Measurements from ENCODE around the gene CCDC86.

The CCDC86 gene

GRCh38 chr11:60870733-60871377 lies 28.9 kb downstream of the CCDC86 start:
- Histone ChIP-seq H3K27ac (ENCODE audit: insufficient read depth in 1 of 2, low read depth in 1 of 2, low read length in 2 of 2, poor library complexity in 1 of 2, severe bottlenecking in 2 of 2) (no peak overlapping the region), H3K9me3 (ENCODE audit: control extremely low read depth in 1 of 5, control insufficient read depth in 4 of 5, insufficient read depth in 2 of 5, low read depth in 1 of 5, low read length in 4 of 5) (no peaks in the 10 kb centered on the region), H3K27me3 (replicated peaks in 2 of 5; ENCODE audit: control insufficient read depth in 4 of 5, insufficient read depth in 5 of 5, low read length in 4 of 5) (no peaks in the 10 kb centered on the region), H3K4me1 (ENCODE audit: control extremely low read depth in 1 of 4, control insufficient read depth in 4 of 4, insufficient read depth in 4 of 4, low read length in 3 of 4) (peaks cover 1 to 21% (median 14%) of the 10 kb centered on the region in 4 experiments), H3K36me3 (ENCODE audit: control insufficient read depth in 4 of 4, insufficient read depth in 4 of 4, low read length in 3 of 4) (peaks cover 0 to 8% (median 2%) of the 10 kb centered on the region in 4 experiments), H3K4me3 (ENCODE audit: control insufficient read depth in 1 of 7, extremely low read depth in 1 of 7, insufficient read depth in 4 of 7, low read depth in 2 of 7, low read length in 6 of 7) (no peak overlapping the region)
- DNase-seq, result no peak
- WGBS (ENCODE audit: insufficient coverage), result 80% methylated on average over 11 of the region's 13 CpGs
- POLR2A ChIA-PET, result interaction anchor here (0.9 kb wide), 1 partner anchor 17 kb away, joined by 3 read pairs; no protein-coding TSS in a partner anchor
- CTCF ChIA-PET, result interaction anchor here (1.3 to 15.9 kb wide), 8 partner anchors 10 to 96 kb away, joined by 3 to 128 read pairs (median 9); no protein-coding TSS in a partner anchor

GRCh38 chr11:60871378-60872061 lies 29.6 kb downstream of the CCDC86 start:
- H3K9me3 ChIP-seq (ENCODE audit: control extremely low read depth in 1 of 5, control insufficient read depth in 4 of 5, insufficient read depth in 2 of 5, low read depth in 1 of 5, low read length in 4 of 5), result no peaks in the 10 kb centered on the region
- CTCF ChIA-PET, result interaction anchor here (0.9 to 15.9 kb wide), 7 partner anchors 16 to 96 kb away, joined by 3 to 128 read pairs (median 8); no protein-coding TSS in a partner anchor
- POLR2A ChIA-PET, result no interaction called here
- H3K4me1 ChIP-seq (ENCODE audit: control extremely low read depth in 1 of 4, control insufficient read depth in 4 of 4, insufficient read depth in 4 of 4, low read length in 3 of 4), result peaks cover 1 to 21% (median 14%) of the 10 kb centered on the region in 4 experiments
- H3K27ac ChIP-seq (ENCODE audit: insufficient read depth in 1 of 2, low read depth in 1 of 2, low read length in 2 of 2, poor library complexity in 1 of 2, severe bottlenecking in 2 of 2), result no peak overlapping the region
- no peaks in the 10 kb centered on the region for H3K27me3 ChIP-seq (replicated peaks in 2 of 5; ENCODE audit: control insufficient read depth in 4 of 5, insufficient read depth in 5 of 5, low read length in 4 of 5)
- WGBS (ENCODE audit: insufficient coverage), result 77% methylated on average over 6 of the region's 7 CpGs
- DNase-seq, result peak in 2 of 3 donors; percentile 66 to 72
- peaks cover 0 to 8% (median 2%) of the 10 kb centered on the region in 4 experiments for H3K36me3 ChIP-seq (ENCODE audit: control insufficient read depth in 4 of 4, insufficient read depth in 4 of 4, low read length in 3 of 4)
- no peak overlapping the region for H3K4me3 ChIP-seq (ENCODE audit: control insufficient read depth in 1 of 7, extremely low read depth in 1 of 7, insufficient read depth in 4 of 7, low read depth in 2 of 7, low read length in 6 of 7)

DNA sequence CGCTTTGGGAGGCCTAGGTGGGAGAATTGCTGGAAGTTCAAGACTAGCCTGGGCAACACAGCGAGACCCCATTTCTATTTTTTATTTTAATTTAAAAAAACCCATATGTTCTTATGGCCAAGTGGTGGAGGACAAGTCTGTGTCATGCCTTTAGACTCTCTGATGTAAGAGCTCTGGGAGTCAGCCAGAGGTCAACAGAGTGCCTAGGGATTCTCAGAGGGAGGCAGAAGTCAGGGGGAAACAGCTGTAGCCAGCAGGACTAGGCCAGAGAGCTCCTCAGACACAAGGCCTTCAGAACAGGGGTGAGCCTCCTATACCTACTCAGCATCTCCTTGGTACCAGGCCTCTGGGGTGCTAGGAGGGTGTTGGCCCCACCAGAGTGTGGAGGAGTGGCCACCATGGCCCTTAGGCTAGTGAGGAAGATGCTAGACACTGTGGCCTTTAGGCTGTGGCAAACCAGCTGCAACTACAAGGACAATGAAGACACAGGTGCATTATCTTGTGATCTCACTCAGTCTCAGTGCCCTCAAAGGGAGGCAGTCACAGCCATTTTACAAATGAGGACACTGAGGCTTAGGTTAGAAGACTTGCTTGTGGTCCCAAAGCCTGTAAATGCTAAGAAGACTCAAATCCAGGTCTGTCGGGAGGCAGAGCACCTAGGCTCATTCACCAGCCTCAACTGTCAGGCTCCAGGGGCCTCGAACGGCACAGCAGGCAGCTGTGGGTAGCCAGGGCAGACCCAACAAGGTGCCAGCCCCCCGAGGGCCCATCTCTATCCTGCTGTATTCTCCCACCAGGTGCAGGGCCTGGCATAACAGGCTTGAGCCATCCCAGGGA lies 30.4 kb downstream of the CCDC86 start:
- no peak for DNase-seq
- H3K9me3 ChIP-seq (ENCODE audit: control extremely low read depth in 1 of 5, control insufficient read depth in 4 of 5, insufficient read depth in 2 of 5, low read depth in 1 of 5, low read length in 4 of 5), result no peaks in the 10 kb centered on the region
- POLR2A ChIA-PET, result no interaction called here
- H3K4me3 ChIP-seq (ENCODE audit: control insufficient read depth in 1 of 7, extremely low read depth in 1 of 7, insufficient read depth in 4 of 7, low read depth in 2 of 7, low read length in 6 of 7), result no peak overlapping the region
- H3K27ac ChIP-seq (ENCODE audit: insufficient read depth in 1 of 2, low read depth in 1 of 2, low read length in 2 of 2, poor library complexity in 1 of 2, severe bottlenecking in 2 of 2), result no peak overlapping the region
- H3K27me3 ChIP-seq (replicated peaks in 2 of 5; ENCODE audit: control insufficient read depth in 4 of 5, insufficient read depth in 5 of 5, low read length in 4 of 5), result no peaks in the 10 kb centered on the region
- peaks cover 0 to 8% (median 2%) of the 10 kb centered on the region in 4 experiments for H3K36me3 ChIP-seq (ENCODE audit: control insufficient read depth in 4 of 4, insufficient read depth in 4 of 4, low read length in 3 of 4)
- peaks cover 1 to 21% (median 14%) of the 10 kb centered on the region in 4 experiments for H3K4me1 ChIP-seq (ENCODE audit: control extremely low read depth in 1 of 4, control insufficient read depth in 4 of 4, insufficient read depth in 4 of 4, low read length in 3 of 4)
- CTCF ChIA-PET, result interaction anchor here (0.9 to 15.9 kb wide), 7 partner anchors 15 to 37 kb away, joined by 3 to 128 read pairs (median 8); no protein-coding TSS in a partner anchor
- 98% methylated on average over 4 of the region's 6 CpGs for WGBS (ENCODE audit: insufficient coverage)

DNA sequence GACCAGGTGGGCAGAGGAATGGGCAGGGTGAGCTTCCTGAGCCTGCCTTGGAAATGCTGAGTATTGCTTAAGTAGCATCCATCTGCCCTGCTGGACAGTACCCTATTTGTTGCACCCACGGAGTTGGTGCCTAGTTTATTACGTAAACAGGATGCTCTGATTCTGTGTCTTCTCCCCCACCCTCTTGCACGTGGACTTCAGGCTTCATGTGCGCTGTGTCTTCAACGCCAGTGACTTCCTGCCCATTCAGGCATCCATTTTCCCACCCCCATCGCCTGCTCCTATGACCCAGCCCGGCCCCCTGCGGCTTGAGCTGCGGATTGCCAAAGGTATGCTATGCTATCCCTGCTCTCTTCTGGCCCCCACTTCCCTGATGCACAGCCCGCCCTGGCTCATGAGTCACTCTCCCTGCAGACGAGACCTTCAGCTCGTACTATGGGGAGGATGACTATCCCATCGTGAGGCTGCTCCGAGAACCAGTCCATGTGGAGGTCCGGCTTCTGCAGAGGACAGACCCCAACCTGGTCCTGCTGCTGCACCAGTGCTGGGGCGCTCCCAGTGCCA lies 31.1 kb downstream of the CCDC86 start:
- 88% methylated on average over 16 of the region's 16 CpGs for WGBS (ENCODE audit: insufficient coverage)
- Histone ChIP-seq H3K9me3 (ENCODE audit: control extremely low read depth in 1 of 5, control insufficient read depth in 4 of 5, insufficient read depth in 2 of 5, low read depth in 1 of 5, low read length in 4 of 5) (no peaks in the 10 kb centered on the region), H3K4me1 (ENCODE audit: control extremely low read depth in 1 of 4, control insufficient read depth in 4 of 4, insufficient read depth in 4 of 4, low read length in 3 of 4) (peaks cover 1 to 21% (median 14%) of the 10 kb centered on the region in 4 experiments), H3K4me3 (ENCODE audit: control insufficient read depth in 1 of 7, extremely low read depth in 1 of 7, insufficient read depth in 4 of 7, low read depth in 2 of 7, low read length in 6 of 7) (no peak overlapping the region), H3K27ac (ENCODE audit: insufficient read depth in 1 of 2, low read depth in 1 of 2, low read length in 2 of 2, poor library complexity in 1 of 2, severe bottlenecking in 2 of 2) (no peak overlapping the region), H3K27me3 (replicated peaks in 2 of 5; ENCODE audit: control insufficient read depth in 4 of 5, insufficient read depth in 5 of 5, low read length in 4 of 5) (no peaks in the 10 kb centered on the region), H3K36me3 (ENCODE audit: control insufficient read depth in 4 of 4, insufficient read depth in 4 of 4, low read length in 3 of 4) (peaks cover 0 to 8% (median 2%) of the 10 kb centered on the region in 4 experiments)
- POLR2A ChIA-PET, result no interaction called here
- CTCF ChIA-PET, result interaction anchor here (1.0 to 15.9 kb wide), 3 partner anchors 24 to 97 kb away, joined by 3 to 128 read pairs (median 3); no protein-coding TSS in a partner anchor
- no peak for DNase-seq

DNA sequence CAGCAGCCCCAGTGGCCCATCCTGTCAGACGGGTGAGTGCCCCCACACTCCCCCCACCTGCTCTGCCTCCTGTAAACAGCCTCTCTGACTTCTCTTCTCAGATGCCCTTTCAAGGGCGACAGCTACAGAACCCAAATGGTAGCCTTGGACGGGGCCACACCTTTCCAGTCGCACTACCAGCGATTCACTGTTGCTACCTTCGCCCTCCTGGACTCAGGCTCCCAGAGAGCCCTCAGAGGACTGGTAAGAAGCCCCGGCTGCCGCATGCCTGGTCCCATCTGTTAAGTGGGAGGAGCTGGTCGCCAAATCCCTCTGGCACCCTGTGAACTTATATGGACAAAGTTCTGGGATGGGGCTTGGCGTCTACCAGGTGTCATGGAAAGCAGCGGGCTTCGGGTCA lies 31.6 kb downstream of the CCDC86 start:
- 95% methylated on average over 12 of the region's 12 CpGs for WGBS (ENCODE audit: insufficient coverage)

DNA sequence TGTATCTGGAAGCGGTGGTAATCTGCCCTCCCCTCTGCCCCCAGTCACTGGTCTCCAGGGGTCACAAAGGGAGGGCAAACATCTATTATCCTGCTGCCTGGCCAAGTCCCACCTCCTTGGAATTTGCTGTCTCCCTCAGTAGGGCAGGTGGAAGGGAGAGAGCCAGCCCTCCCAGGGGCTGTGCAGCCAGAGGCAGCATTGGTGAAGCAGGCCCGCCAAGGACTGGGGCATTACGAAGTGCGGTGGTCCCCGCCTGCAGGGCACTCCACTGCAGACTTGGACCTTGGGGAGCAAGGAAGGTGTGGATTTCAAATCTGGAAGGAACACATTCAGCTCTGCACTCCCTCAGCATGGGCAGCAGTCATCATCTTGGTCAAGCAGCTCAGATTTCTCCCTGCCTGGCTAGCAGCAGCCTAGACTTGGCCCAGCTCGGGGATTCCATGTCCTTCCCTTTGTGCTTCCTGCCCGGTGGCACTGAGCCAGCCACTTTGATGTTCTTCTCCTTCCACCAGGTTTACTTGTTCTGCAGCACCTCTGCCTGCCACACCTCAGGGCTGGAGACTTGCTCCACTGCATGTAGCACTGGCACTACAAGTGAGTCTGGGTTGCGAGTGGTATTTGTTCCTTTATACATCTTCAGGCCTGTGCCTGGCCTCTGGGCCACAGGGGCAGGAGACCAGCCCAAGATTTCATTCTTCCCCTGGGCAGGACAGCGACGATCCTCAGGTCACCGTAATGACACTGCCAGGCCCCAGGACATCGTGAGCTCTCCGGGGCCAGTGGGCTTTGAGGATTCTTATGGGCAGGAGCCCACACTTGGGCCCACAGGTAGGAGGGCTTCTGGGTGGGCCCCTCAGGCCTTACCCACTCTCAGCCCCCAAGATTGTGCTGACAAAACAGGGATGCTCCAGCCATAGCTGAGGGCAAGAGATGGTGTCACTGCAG lies 32.8 kb downstream of the CCDC86 start:
- H3K9me3 ChIP-seq (ENCODE audit: control extremely low read depth in 1 of 5, control insufficient read depth in 4 of 5, insufficient read depth in 2 of 5, low read depth in 1 of 5, low read length in 4 of 5), result no peaks in the 10 kb centered on the region
- H3K27ac ChIP-seq (ENCODE audit: insufficient read depth in 1 of 2, low read depth in 1 of 2, low read length in 2 of 2, poor library complexity in 1 of 2, severe bottlenecking in 2 of 2), result no peak overlapping the region
- 98% methylated on average over 13 of the region's 13 CpGs for WGBS (ENCODE audit: insufficient coverage)
- H3K36me3 ChIP-seq (ENCODE audit: control insufficient read depth in 4 of 4, insufficient read depth in 4 of 4, low read length in 3 of 4), result peaks cover 0 to 8% (median 2%) of the 10 kb centered on the region in 4 experiments
- ChIA-PET CTCF (interaction anchor here (0.7 to 15.9 kb wide), 5 partner anchors 11 to 73 kb away, joined by 3 to 128 read pairs (median 3); no protein-coding TSS in a partner anchor), POLR2A (interaction anchor here (1.2 kb wide), 1 partner anchor 8 kb away, joined by 3 read pairs; no protein-coding TSS in a partner anchor)
- no peak overlapping the region for H3K4me3 ChIP-seq (ENCODE audit: control insufficient read depth in 1 of 7, extremely low read depth in 1 of 7, insufficient read depth in 4 of 7, low read depth in 2 of 7, low read length in 6 of 7)
- peaks cover 1 to 16% (median 14%) of the 10 kb centered on the region in 4 experiments for H3K4me1 ChIP-seq (ENCODE audit: control extremely low read depth in 1 of 4, control insufficient read depth in 4 of 4, insufficient read depth in 4 of 4, low read length in 3 of 4)
- H3K27me3 ChIP-seq (replicated peaks in 2 of 5; ENCODE audit: control insufficient read depth in 4 of 5, insufficient read depth in 5 of 5, low read length in 4 of 5), result no peaks in the 10 kb centered on the region
- DNase-seq, result no peak

More for the DNA sequence above, 31.6 kb downstream of the CCDC86 start:
- CTCF ChIA-PET, result interaction anchor here (1.0 to 15.9 kb wide), 3 partner anchors 10 to 98 kb away, joined by 3 to 128 read pairs (median 4); no protein-coding TSS in a partner anchor
- H3K36me3 ChIP-seq (ENCODE audit: control insufficient read depth in 4 of 4, insufficient read depth in 4 of 4, low read length in 3 of 4), result peaks cover 0 to 8% (median 2%) of the 10 kb centered on the region in 4 experiments
- POLR2A ChIA-PET, result no interaction called here
- no peak for DNase-seq
- no peak overlapping the region for H3K4me3 ChIP-seq (ENCODE audit: control insufficient read depth in 1 of 7, extremely low read depth in 1 of 7, insufficient read depth in 4 of 7, low read depth in 2 of 7, low read length in 6 of 7)
- no peak overlapping the region for H3K27ac ChIP-seq (ENCODE audit: insufficient read depth in 1 of 2, low read depth in 1 of 2, low read length in 2 of 2, poor library complexity in 1 of 2, severe bottlenecking in 2 of 2)
- no peaks in the 10 kb centered on the region for H3K27me3 ChIP-seq (replicated peaks in 2 of 5; ENCODE audit: control insufficient read depth in 4 of 5, insufficient read depth in 5 of 5, low read length in 4 of 5)
- no peaks in the 10 kb centered on the region for H3K9me3 ChIP-seq (ENCODE audit: control extremely low read depth in 1 of 5, control insufficient read depth in 4 of 5, insufficient read depth in 2 of 5, low read depth in 1 of 5, low read length in 4 of 5)
- peaks cover 1 to 19% (median 14%) of the 10 kb centered on the region in 4 experiments for H3K4me1 ChIP-seq (ENCODE audit: control extremely low read depth in 1 of 4, control insufficient read depth in 4 of 4, insufficient read depth in 4 of 4, low read length in 3 of 4)
